PFSK-1 (cell line): ENCODE data around the gene SH3PXD2A.

Experiments used
- POLR2AphosphoS5 ChIP-seq: IDR thresholded peaks from 2 replicates; pipeline ENCODE4 v1.6.1; 2012; ENCODE audit warnings: low read depth, mild to moderate bottlenecking, control low read depth, low read length, moderate library complexity
- TAF1 ChIP-seq: IDR thresholded peaks from 2 replicates; pipeline ENCODE4 v1.6.1; 2012; ENCODE audit warnings: low read length, control low read depth, borderline replicate concordance; ENCODE audit not compliant: insufficient read depth

DNA sequence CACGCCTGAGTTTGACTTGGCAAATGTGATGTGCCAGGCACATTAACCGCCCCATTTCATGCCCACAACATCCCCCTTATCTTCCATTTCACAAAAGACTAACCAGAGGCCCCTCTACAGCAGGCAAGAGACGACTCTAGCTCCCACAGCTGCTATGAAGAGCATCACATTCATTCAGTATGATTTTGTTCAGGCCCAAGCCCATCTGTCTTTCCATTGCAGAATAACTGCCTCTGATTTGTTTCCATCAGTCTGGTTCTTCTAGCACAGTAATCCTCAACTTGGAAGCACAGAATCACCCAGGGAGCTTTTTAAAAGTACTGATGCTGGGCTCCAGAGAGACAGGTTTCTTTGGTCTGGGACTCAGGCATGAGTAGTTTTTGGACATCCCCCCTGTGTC is 192.1 kb downstream of the SH3PXD2A start:
- TF ChIP-seq POLR2AphosphoS5 (no peak), TAF1 (no peak)
